Ovary (tissue), 9 donors: Measurements from ENCODE around the gene RNF215. TPM values are rescaled to one million over a fixed set of nuclear protein-coding genes. Genes with fewer than 3 reads are reported as not detected.

Experiments used
- DNase-seq, 5 donors: peaks; one replicate each; pipeline ENCODE4 v3.0.0-alpha.2; 2019 to 2020
- H3K27ac ChIP-seq, 2 donors: fragments of 200-600 bp; one replicate each; pipeline versions ENCODE4 v1.5.1 to v1.8.0; 2019 to 2022
- H3K27me3 ChIP-seq: fragments of 200-600 bp; one replicate; pipeline ENCODE4 v1.8.0; 2022
- H3K36me3 ChIP-seq: fragments of 200-600 bp; sonication (generic); one replicate; pipeline ENCODE4 v1.5.1; 2019
- H3K4me1 ChIP-seq: one replicate; pipeline ENCODE4 v1.8.1; 2013; ENCODE audit warnings: mild to moderate bottlenecking, moderate library complexity; ENCODE audit not compliant: insufficient read depth
- H3K4me3 ChIP-seq: fragments of 200-600 bp; sonication (generic); one replicate; pipeline ENCODE4 v1.5.1; 2017
- H3K9me3 ChIP-seq, 2 donors: fragments of 200-600 bp in 1 of 2; sonication (generic) in 1 of 2; one replicate each; pipeline versions ENCODE4 v1.5.1 to v1.8.1; 2013 to 2019; ENCODE audit warnings: mild to moderate bottlenecking in 1 of 2, moderate library complexity in 1 of 2
- EP300 ChIP-seq: sonication (generic); formaldehyde crosslinking; IDR thresholded peaks from one replicate; pipeline ENCODE4 v1.6.1; 2017; ENCODE audit warnings: antibody characterized with exemption
- POLR2A ChIP-seq: fragments of 450-650 bp; IDR thresholded peaks from one replicate; pipeline ENCODE4 v1.6.1; 2017; ENCODE audit warnings: antibody characterized with exemption, mild to moderate bottlenecking, moderate library complexity
- WGBS, 3 donors: extraction: QIAGEN DNeasy Blood & Tissue Kit in 1 of 3; methylation state at CpG; one replicate each; pipeline versions ENCODE4 v1.1.5 to v1.1.7; 2013 to 2017; 5-methylcytosine and 5-hydroxymethylcytosine counted together
- intact Hi-C, 4 donors: fragments of 100-400 bp; cut with DNase I; formaldehyde crosslinking; loops; one replicate each; pipeline versions ENCODE4 v1.11.0 to v1.15.1; 2022 to 2023
- polyA plus RNA-seq, 2 donors: library from polyadenylated mRNA; stranded (reverse); fragments of 200-250 nt in 1 of 2; fragments of 350-450 nt in 1 of 2; fragmentation: Illumina TruSeq in 1 of 2; extraction: RNeasy Lipid Tissue Mini Kit (QIAGEN cat#74804) in 1 of 2; gene quantifications; one replicate each; pipeline ENCODE4 v1.2.3, GENCODE V29; 2013 to 2014
- total RNA-seq, 7 donors: library from RNA; depleted of rRNA in 2 of 7; stranded (reverse); fragments of >200 nt in 2 of 7; fragmentation: NEBNext Ultra II Directional in 3 of 7; extraction: Animal tissue kit (Norgen Biotek cat#: 25700) in 3 of 7; gene quantifications; one replicate each; pipeline versions ENCODE4 v1.1.0 to v1.2.4, GENCODE V29; 2016 to 2023
- TF ChIP-seq, protein P1 (sequence below), 3 donors: fragments of 450-650 bp in 2 of 3; fragments of 200-600 bp in 1 of 3; IDR thresholded peaks; one replicate each; pipeline versions ENCODE4 v1.5.1 to v1.8.0; 2016 to 2022; ENCODE audit warnings: antibody characterized with exemption in 3 of 3, mild to moderate bottlenecking in 1 of 3
- donor health status: DM: no; HTN: no; CAD: no; lungs with moderate emphysema.
- donor health status: DM: no; HTN: no; CAD: no.
- donor health status: Bipolar disorder and iron deficiency.
- donor health status: DM: yes; HTN: yes; CAD: no.
- donor health status: DM: no; HTN: no; CAD: no.
- donor health status: DM: yes; HTN: yes; CAD: no.

Gene RNF215
- total and polyA plus RNA-seq, 9 donors, result 2.9 to 26.1 (median 14.0) TPM

DNA sequence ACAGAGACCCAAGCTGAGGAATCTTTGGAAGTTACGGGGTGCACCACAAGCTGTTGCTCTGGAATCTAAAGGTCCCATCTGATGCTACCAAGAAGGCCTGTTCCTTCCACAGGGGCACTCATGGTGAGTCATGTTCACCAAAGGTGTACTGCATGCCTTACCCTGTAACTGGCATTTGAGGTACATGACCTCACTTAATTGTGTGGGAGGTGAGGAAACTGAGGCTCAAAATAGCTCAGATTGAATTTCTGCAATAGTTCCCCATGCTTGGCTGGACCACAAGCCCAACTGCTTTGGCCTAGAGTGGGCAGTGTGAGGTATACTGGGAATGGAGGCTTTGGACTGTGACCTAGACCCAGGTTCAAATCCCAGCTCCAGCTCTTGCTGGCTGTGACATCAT is 46.6 kb upstream of the RNF215 start:
- H3K27me3 ChIP-seq, result no peaks in the 10 kb centered on the region
- DNase-seq, result no peak
- TF ChIP-seq, protein P1, sequence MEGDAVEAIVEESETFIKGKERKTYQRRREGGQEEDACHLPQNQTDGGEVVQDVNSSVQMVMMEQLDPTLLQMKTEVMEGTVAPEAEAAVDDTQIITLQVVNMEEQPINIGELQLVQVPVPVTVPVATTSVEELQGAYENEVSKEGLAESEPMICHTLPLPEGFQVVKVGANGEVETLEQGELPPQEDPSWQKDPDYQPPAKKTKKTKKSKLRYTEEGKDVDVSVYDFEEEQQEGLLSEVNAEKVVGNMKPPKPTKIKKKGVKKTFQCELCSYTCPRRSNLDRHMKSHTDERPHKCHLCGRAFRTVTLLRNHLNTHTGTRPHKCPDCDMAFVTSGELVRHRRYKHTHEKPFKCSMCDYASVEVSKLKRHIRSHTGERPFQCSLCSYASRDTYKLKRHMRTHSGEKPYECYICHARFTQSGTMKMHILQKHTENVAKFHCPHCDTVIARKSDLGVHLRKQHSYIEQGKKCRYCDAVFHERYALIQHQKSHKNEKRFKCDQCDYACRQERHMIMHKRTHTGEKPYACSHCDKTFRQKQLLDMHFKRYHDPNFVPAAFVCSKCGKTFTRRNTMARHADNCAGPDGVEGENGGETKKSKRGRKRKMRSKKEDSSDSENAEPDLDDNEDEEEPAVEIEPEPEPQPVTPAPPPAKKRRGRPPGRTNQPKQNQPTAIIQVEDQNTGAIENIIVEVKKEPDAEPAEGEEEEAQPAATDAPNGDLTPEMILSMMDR (IDR thresholded peaks at IDR 0.05), result no peak
- TF ChIP-seq EP300, result no peak
- TF ChIP-seq POLR2A, result no peak
- 93 to 100% (median 94%) methylated on average over 1 of the region's 1 CpG for WGBS, 3 donors
- no peaks in the 10 kb centered on the region for H3K36me3 ChIP-seq
- no peak overlapping the region for H3K27ac ChIP-seq
- H3K4me1 ChIP-seq, result no peaks in the 10 kb centered on the region
- intact Hi-C loops, result no loop called here
- H3K9me3 ChIP-seq, result no peaks in the 10 kb centered on the region
- no peak overlapping the region for H3K4me3 ChIP-seq

DNA sequence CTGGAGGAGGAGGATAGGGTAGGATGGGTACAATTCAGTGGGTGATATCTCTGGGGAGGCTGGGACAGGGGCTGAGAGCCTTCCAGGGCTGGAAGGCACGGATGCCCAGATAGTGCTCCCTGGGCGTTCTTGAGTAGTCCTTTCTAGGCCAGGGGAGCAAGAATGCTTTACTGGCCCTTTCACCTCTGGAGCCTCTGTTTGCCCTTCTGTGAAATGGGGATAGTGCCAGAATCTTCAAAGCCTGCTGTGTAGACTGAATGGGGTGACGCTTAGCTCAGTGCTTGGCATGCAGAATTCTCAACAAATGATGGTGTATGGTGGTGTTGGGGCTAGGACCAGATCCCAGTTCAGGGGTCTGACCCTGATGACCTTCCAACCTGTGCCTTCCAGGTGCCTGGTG is 46.0 kb upstream of the RNF215 start:
- Histone ChIP-seq H3K27me3 (no peaks in the 10 kb centered on the region), H3K4me3 (no peak overlapping the region), H3K4me1 (no peaks in the 10 kb centered on the region), H3K27ac (no peak overlapping the region), H3K36me3 (no peaks in the 10 kb centered on the region), H3K9me3 (no peaks in the 10 kb centered on the region)
- TF ChIP-seq EP300 (no peak), POLR2A (no peak)
- TF ChIP-seq, protein P1 (IDR thresholded peaks at IDR 0.05), result no peak
- no peak for DNase-seq
- WGBS, 3 donors, result 91 to 95% (median 93%) methylated on average over 3 of the region's 3 CpGs
- intact Hi-C loops, result no loop called here

DNA sequence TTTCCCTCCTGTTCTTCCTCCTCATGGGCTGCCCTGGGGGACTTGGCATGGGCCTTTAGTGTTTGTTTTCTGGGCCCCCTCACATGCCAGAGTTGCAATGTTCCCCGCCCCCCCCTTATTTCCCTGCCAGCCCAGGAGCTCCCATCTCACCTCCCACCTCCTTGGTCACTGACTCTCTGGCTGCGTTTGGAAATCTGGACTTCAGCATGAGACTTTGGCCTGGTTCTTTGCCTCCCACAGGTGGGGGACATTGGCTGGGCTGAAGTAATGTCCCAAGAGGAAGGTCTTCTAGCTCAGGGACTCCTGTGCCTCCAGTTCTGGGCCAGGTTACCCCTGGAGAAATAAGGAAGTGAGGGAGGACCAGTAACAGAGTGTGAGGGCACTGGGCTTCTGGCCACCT is 45.3 kb upstream of the RNF215 start:
- intact Hi-C loops, result no loop called here
- H3K27me3 ChIP-seq, result no peaks in the 10 kb centered on the region

DNA sequence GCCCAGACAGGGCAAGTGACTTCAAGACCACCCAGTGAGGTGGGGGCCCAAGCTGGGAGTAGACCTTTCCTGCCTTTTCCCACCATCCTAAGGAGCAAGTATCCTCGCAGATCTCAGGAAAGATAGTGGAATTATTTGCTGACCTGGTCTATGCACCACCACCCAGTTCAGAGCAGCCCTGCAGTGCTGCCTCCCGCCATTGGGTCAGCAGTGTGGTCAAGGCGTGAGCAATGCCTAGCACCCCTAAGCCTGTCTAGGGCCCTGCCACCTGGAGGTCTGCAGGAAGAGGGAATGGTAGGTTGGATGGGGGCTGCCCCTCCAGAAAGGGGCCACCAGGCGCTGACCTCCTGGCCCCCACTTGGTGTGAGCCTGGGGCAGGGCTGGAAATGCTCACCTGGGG is 44.9 kb upstream of the RNF215 start:
- TF ChIP-seq EP300 (no peak), POLR2A (no peak)
- TF ChIP-seq, protein P1 (IDR thresholded peaks at IDR 0.05), result no peak
- intact Hi-C loops, result no loop called here
- Histone ChIP-seq H3K27ac (no peak overlapping the region), H3K36me3 (no peaks in the 10 kb centered on the region), H3K4me3 (no peak overlapping the region), H3K27me3 (no peaks in the 10 kb centered on the region), H3K9me3 (no peaks in the 10 kb centered on the region), H3K4me1 (no peaks in the 10 kb centered on the region)
- 92 to 95% (median 95%) methylated on average over 4 of the region's 4 CpGs for WGBS, 3 donors
- DNase-seq, result no peak

More for the DNA sequence above, 45.3 kb upstream of the RNF215 start:
- H3K4me1 ChIP-seq, result no peaks in the 10 kb centered on the region
- TF ChIP-seq, protein P1 (IDR thresholded peaks at IDR 0.05), result no peak
- TF ChIP-seq POLR2A, result no peak
- no peak for TF ChIP-seq EP300
- DNase-seq, result no peak
- no peak overlapping the region for H3K4me3 ChIP-seq
- no peak overlapping the region for H3K27ac ChIP-seq
- 55 to 68% (median 61%) methylated on average over 2 of the region's 2 CpGs for WGBS, 3 donors
- no peaks in the 10 kb centered on the region for H3K36me3 ChIP-seq
- no peaks in the 10 kb centered on the region for H3K9me3 ChIP-seq
